AG04450 (cell line): ENCODE measurements around the gene CABP4. TPM values are rescaled to one million over a fixed set of nuclear protein-coding genes. Genes with fewer than 3 reads are reported as not detected.

Source experiments
- CTCF ChIA-PET: fragments of 300-600, 350-600 bp; formaldehyde crosslinking; extraction: SDS; loops from one replicate; lab custom pipeline; 2022; ENCODE audit warnings: antibody characterized with exemption, inconsistent platforms; lab: Charles Lee
- POLR2A ChIA-PET: fragments of 350-600 bp; formaldehyde crosslinking; extraction: SDS; loops from one replicate; lab custom pipeline; 2021; ENCODE audit warnings: antibody characterized with exemption, inconsistent platforms; lab: Yijun Ruan, JAX
- DNase-seq: peaks from one replicate; pipeline ENCODE4 v3.0.0-alpha.2; 2011; ENCODE audit warnings: low read depth, low spot score
- H3K27ac ChIP-seq: one replicate; pipeline ENCODE4 v1.5.1; 2012; ENCODE audit warnings: low read depth, low read length, control low read depth
- H3K27me3 ChIP-seq: one replicate; pipeline ENCODE4 v1.6.0; 2012; ENCODE audit warnings: low read length; ENCODE audit not compliant: control insufficient read depth, insufficient read depth
- H3K4me3 ChIP-seq: 2 replicates; pipeline ENCODE4 v1.5.1; 2011; ENCODE audit warnings: mild to moderate bottlenecking, low read depth, low read length, control low read depth
- H3K9me3 ChIP-seq: 2 replicates; pipeline ENCODE4 v1.5.1; 2012; ENCODE audit warnings: low read length; ENCODE audit not compliant: control insufficient read depth, insufficient read depth
- polyA plus RNA-seq: library from polyadenylated mRNA; depleted of rRNA; stranded (reverse); fragments of >200 nt; gene quantifications from 2 replicates; pipeline ENCODE4 v1.2.3, GENCODE V29; 2011
- TF ChIP-seq, protein P1 (sequence below): IDR thresholded peaks from 2 replicates; pipeline ENCODE4 v1.5.1; 2011; ENCODE audit warnings: low read depth, low read length, control low read depth, inconsistent platforms

The CABP4 gene
- polyA plus RNA-seq, 1 experiment: not detected

- no peaks in the 10 kb centered on the region for H3K27me3 ChIP-seq
- peak within 1 kb of the TSS; percentile 96 for H3K4me3 ChIP-seq
- TF ChIP-seq, protein P1, sequence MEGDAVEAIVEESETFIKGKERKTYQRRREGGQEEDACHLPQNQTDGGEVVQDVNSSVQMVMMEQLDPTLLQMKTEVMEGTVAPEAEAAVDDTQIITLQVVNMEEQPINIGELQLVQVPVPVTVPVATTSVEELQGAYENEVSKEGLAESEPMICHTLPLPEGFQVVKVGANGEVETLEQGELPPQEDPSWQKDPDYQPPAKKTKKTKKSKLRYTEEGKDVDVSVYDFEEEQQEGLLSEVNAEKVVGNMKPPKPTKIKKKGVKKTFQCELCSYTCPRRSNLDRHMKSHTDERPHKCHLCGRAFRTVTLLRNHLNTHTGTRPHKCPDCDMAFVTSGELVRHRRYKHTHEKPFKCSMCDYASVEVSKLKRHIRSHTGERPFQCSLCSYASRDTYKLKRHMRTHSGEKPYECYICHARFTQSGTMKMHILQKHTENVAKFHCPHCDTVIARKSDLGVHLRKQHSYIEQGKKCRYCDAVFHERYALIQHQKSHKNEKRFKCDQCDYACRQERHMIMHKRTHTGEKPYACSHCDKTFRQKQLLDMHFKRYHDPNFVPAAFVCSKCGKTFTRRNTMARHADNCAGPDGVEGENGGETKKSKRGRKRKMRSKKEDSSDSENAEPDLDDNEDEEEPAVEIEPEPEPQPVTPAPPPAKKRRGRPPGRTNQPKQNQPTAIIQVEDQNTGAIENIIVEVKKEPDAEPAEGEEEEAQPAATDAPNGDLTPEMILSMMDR: no peak
- H3K27ac ChIP-seq: peak within 1 kb of the TSS; percentile 39
- ChIA-PET POLR2A (interaction anchor here (0.7 to 1.0 kb wide), 5 partner anchors 10 to 71 kb away, joined by 3 read pairs; partner anchors contain the start of genes AIP, PPP1CA and PTPRCAP), CTCF (interaction anchor here (1.6 to 2.4 kb wide), 2 partner anchors 27 to 77 kb away, joined by 4 to 9 read pairs; partner anchors contain the start of gene PPP1CA)
- no peaks in the 10 kb centered on the region for H3K9me3 ChIP-seq
- peak; percentile 89 for DNase-seq
Observed at GRCh38 chr11:67428052-67429001, 26.8 kb upstream of the CABP4 start, which contains the start of gene RPS6KB2. Gene RPS6KB2, plus strand, starts transcription at chr11:67428494. Its CDS starts 52 bp downstream, at chr11:67428546.

GRCh38 chr11:67429038-67429668 lies 26.0 kb upstream of the CABP4 start:
- H3K4me3 ChIP-seq: peak overlapping the region; percentile 96
- ChIA-PET POLR2A (interaction anchor here (0.7 to 1.0 kb wide), 2 partner anchors 54 to 72 kb away, joined by 3 read pairs; partner anchors contain the start of gene AIP), CTCF (interaction anchor here (1.6 to 2.4 kb wide), 2 partner anchors 28 to 78 kb away, joined by 4 to 9 read pairs; partner anchors contain the start of gene PPP1CA)
- no peak for DNase-seq
- H3K27ac ChIP-seq: no peak overlapping the region
- no peaks in the 10 kb centered on the region for H3K27me3 ChIP-seq
- H3K9me3 ChIP-seq: no peaks in the 10 kb centered on the region
- TF ChIP-seq, protein P1: no peak

GRCh38 chr11:67429722-67430121 lies 25.4 kb upstream of the CABP4 start:
- ChIA-PET POLR2A (no interaction called here), CTCF (interaction anchor here (1.6 kb wide), 1 partner anchor 79 kb away, joined by 4 read pairs; no protein-coding TSS in a partner anchor)
- H3K4me3 ChIP-seq: 0 out of 2 replicates have a peak overlapping the region, but pooled peaks have one; percentile 96
- H3K27ac ChIP-seq: no peak overlapping the region
- H3K27me3 ChIP-seq: no peaks in the 10 kb centered on the region
- no peak for DNase-seq
- H3K9me3 ChIP-seq: no peaks in the 10 kb centered on the region
- TF ChIP-seq, protein P1: no peak

- Histone ChIP-seq H3K4me3 (no peak overlapping the region), H3K27me3 (no peaks in the 10 kb centered on the region), H3K27ac (no peak overlapping the region), H3K9me3 (no peaks in the 10 kb centered on the region)
- TF ChIP-seq, protein P1: no peak
- ChIA-PET CTCF (no interaction called here), POLR2A (interaction anchor here (0.7 kb wide), 1 partner anchor 13 kb away, joined by 7 read pairs; no protein-coding TSS in a partner anchor)
- no peak for DNase-seq
Observed at GRCh38 chr11:67431346-67432249, 23.6 kb upstream of the CABP4 start.
